Frontal cortex (tissue), 4 donors: ENCODE measurements around the gene GANC. TPM values are rescaled to one million over a fixed set of nuclear protein-coding genes. Genes with fewer than 3 reads are reported as not detected.
A peak's percentile ranks its signal among the peaks of the same experiment; 100 is the strongest.

Experiments used
- DNase-seq, 2 donors: peaks; one replicate each; pipeline ENCODE4 v3.0.0; 2012; ENCODE audit warnings: low spot score in 2 of 2
- FAIRE-seq: peaks from 2 replicates; lab custom pipeline; 2012; peaks lifted over from hg19 to GRCh38; lab: Jason Lieb, UNC
- total RNA-seq: library from RNA; depleted of rRNA; stranded (reverse); fragments of >200 nt; gene quantifications from one replicate; pipeline ENCODE4 v1.2.3, GENCODE V29; 2014
- donor health status: control.
- donor health status: control.
- donor health status: control.

The GANC gene
- total RNA-seq, 1 donor from 2014 or later, result 7.7 TPM

- FAIRE-seq (no peak), DNase-seq (no peak)
These were observed 98.1 kb downstream of the GANC start for GRCh38 chr15:42371096-42371495.

GRCh38 chr15:42373274-42373673, 100.3 kb downstream of the GANC start:
- DNase-seq (no peak), FAIRE-seq (no peak)

GRCh38 chr15:42373936-42374335, 100.9 kb downstream of the GANC start:
- no peak for DNase-seq

GRCh38 chr15:42374810-42375209, 101.8 kb downstream of the GANC start:
- DNase-seq, result no peak
- no peak for FAIRE-seq

More at GRCh38 chr15:42373936-42374335, 100.9 kb downstream of the GANC start:
- no peak for FAIRE-seq

GRCh38 chr15:42375252-42375651, 102.3 kb downstream of the GANC start:
- FAIRE-seq, result no peak
- DNase-seq, result no peak

GRCh38 chr15:42375941-42376340, 102.9 kb downstream of the GANC start:
- DNase-seq, result no peak
- FAIRE-seq, result no peak

GRCh38 chr15:42378011-42378410, 105.0 kb downstream of the GANC start:
- no peak for DNase-seq
- FAIRE-seq, result no peak

GRCh38 chr15:42384597-42384996, 111.6 kb downstream of the GANC start:
- DNase-seq (no peak), FAIRE-seq (no peak)

- DNase-seq, result no peak
- FAIRE-seq, result no peak
These were observed 112.4 kb downstream of the GANC start for GRCh38 chr15:42385206-42385979.

GRCh38 chr15:42385980-42386700, 113.1 kb downstream of the GANC start:
- FAIRE-seq, result no peak
- no peak for DNase-seq

- DNase-seq, result no peak
- no peak for FAIRE-seq
These were observed 114.6 kb downstream of the GANC start for GRCh38 chr15:42387603-42388002.

- DNase-seq (no peak), FAIRE-seq (no peak)
These were observed 119.5 kb downstream of the GANC start for GRCh38 chr15:42392309-42393024.

- FAIRE-seq (no peak), DNase-seq (no peak)
These were observed 121.1 kb downstream of the GANC start for GRCh38 chr15:42394106-42394505.

GRCh38 chr15:42395838-42396237, 122.8 kb downstream of the GANC start:
- FAIRE-seq, result no peak
- no peak for DNase-seq

- DNase-seq (no peak), FAIRE-seq (no peak)
These were observed 128.8 kb downstream of the GANC start for GRCh38 chr15:42401544-42402454.

- no peak for FAIRE-seq
- no peak for DNase-seq
These were observed 129.6 kb downstream of the GANC start for GRCh38 chr15:42402455-42403205.

GRCh38 chr15:42403389-42403788, 130.4 kb downstream of the GANC start:
- FAIRE-seq, result no peak
- no peak for DNase-seq

- FAIRE-seq (no peak), DNase-seq (peak; percentile 49 to 60)
These were observed 131.6 kb downstream of the GANC start for GRCh38 chr15:42404461-42405235.
